HG03432 (cell line): ENCODE measurements around the gene GARIN6.
A peak's percentile ranks its signal among the peaks of the same experiment; 100 is the strongest.
"Not testable (repeated sequence)": the region's sequence is repeated elsewhere in the genome, so short reads cannot be mapped to it uniquely, and the experiment has no call there.

Experiments
- ATAC-seq: cut with Tn5 transposase; IDR thresholded peaks from one replicate; pipeline ENCODE4 v1.9.1; 2021; ENCODE audit warnings: mild to moderate bottlenecking, moderate library complexity; ENCODE audit not compliant: unreplicated experiment

Gene GARIN6

GRCh38 chr12:99647453-99647852 lies at the start of gene GARIN6:
TSS of gene GARIN6 (plus strand) at chr12:99647753. CDS start at chr12:99648175, 422 bp downstream.
- ATAC-seq: no peak

GRCh38 chr12:99598785-99599184 lies 48.8 kb upstream of the GARIN6 start:
- no peak for ATAC-seq

GRCh38 chr12:99600388-99600787 lies 47.2 kb upstream of the GARIN6 start:
- peak; percentile 88 for ATAC-seq

GRCh38 chr12:99609455-99610181 lies 37.9 kb upstream of the GARIN6 start:
- ATAC-seq: no peak

GRCh38 chr12:99611117-99611516 lies 36.4 kb upstream of the GARIN6 start:
- no peak for ATAC-seq

- no peak for ATAC-seq
Measured at GRCh38 chr12:99611599-99611998, 36.0 kb upstream of the GARIN6 start.

- no peak for ATAC-seq
Measured at GRCh38 chr12:99618657-99619056, 28.9 kb upstream of the GARIN6 start.

- ATAC-seq: peak; percentile 94
Measured at GRCh38 chr12:99619389-99620158, 28.0 kb upstream of the GARIN6 start.

- ATAC-seq: no peak
Measured at GRCh38 chr12:99620159-99620479, 27.4 kb upstream of the GARIN6 start.

- ATAC-seq: not testable (repeated sequence)
Measured at GRCh38 chr12:99624591-99624990, 23.0 kb upstream of the GARIN6 start.

- no peak for ATAC-seq
Measured at GRCh38 chr12:99627459-99627858, 20.1 kb upstream of the GARIN6 start.

- no peak for ATAC-seq
Measured at GRCh38 chr12:99644629-99645028, 2.9 kb upstream of the GARIN6 start.

- ATAC-seq: no peak
Measured at GRCh38 chr12:99648183-99648582, 630 bp downstream of the GARIN6 start.

GRCh38 chr12:99649551-99649950 lies 2.0 kb downstream of the GARIN6 start:
- ATAC-seq: no peak

GRCh38 chr12:99658671-99659349 lies 11.3 kb downstream of the GARIN6 start:
- ATAC-seq: no peak

- ATAC-seq: no peak
Measured at GRCh38 chr12:99670635-99671034, 23.1 kb downstream of the GARIN6 start.

- no peak for ATAC-seq
Measured at GRCh38 chr12:99680276-99680675, 32.7 kb downstream of the GARIN6 start.

GRCh38 chr12:99686142-99686541 lies 38.6 kb downstream of the GARIN6 start:
- no peak for ATAC-seq

- no peak for ATAC-seq
Measured at GRCh38 chr12:99695050-99695449, 47.5 kb downstream of the GARIN6 start.
